Measurements from ENCODE around the gene UQCC3.

UQCC3 gene

GRCh38 chr11:62632492-62632891, 39.0 kb upstream of the UQCC3 start:
- TF ChIP-seq EZH2phosphoT487 (IDR thresholded peaks at IDR 0.05; ENCODE audit: low read length) = no peak
- TF ChIP-seq, protein P1, sequence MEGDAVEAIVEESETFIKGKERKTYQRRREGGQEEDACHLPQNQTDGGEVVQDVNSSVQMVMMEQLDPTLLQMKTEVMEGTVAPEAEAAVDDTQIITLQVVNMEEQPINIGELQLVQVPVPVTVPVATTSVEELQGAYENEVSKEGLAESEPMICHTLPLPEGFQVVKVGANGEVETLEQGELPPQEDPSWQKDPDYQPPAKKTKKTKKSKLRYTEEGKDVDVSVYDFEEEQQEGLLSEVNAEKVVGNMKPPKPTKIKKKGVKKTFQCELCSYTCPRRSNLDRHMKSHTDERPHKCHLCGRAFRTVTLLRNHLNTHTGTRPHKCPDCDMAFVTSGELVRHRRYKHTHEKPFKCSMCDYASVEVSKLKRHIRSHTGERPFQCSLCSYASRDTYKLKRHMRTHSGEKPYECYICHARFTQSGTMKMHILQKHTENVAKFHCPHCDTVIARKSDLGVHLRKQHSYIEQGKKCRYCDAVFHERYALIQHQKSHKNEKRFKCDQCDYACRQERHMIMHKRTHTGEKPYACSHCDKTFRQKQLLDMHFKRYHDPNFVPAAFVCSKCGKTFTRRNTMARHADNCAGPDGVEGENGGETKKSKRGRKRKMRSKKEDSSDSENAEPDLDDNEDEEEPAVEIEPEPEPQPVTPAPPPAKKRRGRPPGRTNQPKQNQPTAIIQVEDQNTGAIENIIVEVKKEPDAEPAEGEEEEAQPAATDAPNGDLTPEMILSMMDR (IDR thresholded peaks at IDR 0.05; ENCODE audit: low read length) = no peak
- no peak for TF ChIP-seq EZH2 (optimal IDR thresholded peaks at IDR 0.05; ENCODE audit: low read depth, low read length)

GRCh38 chr11:62644220-62644619, 27.3 kb upstream of the UQCC3 start:
- Histone ChIP-seq H3K4me1 (ENCODE audit: low read length) (peaks cover 9% of the 10 kb centered on the region), H3K36me3 (replicated peaks; ENCODE audit: insufficient read depth, low read length) (0 out of 2 replicates have a peak, but pooled peaks cover 8% of the 10 kb centered on the region), H3K9me2 (replicated peaks; ENCODE audit: insufficient read depth, low read length) (no peaks in the 10 kb centered on the region), H3K9me3 (replicated peaks; ENCODE audit: insufficient read depth, low read length) (no peaks in the 10 kb centered on the region), H3K9ac (ENCODE audit: low read length) (no peak overlapping the region), H4K20me1 (ENCODE audit: insufficient read depth, low read length) (no peaks in the 10 kb centered on the region), H3K4me2 (ENCODE audit: low read depth, low read length) (no peak overlapping the region), H3K27me3 (replicated peaks; ENCODE audit: insufficient read depth, low read length) (no peaks in the 10 kb centered on the region), H3K27ac (ENCODE audit: low read length) (no peak overlapping the region), H3K79me2 (ENCODE audit: low read length) (peaks cover 68% of the 10 kb centered on the region), H2AFZ (ENCODE audit: low read length) (no peak overlapping the region), H3F3A (ENCODE audit: insufficient read depth, low read length) (peaks cover 5% of the 10 kb centered on the region; the same call in 1 of the 2 replicates), H3K4me3 (ENCODE audit: low read length) (no peak overlapping the region)
- TF ChIP-seq, protein P1 (IDR thresholded peaks at IDR 0.05; ENCODE audit: low read length) = no peak
- TF ChIP-seq EZH2 (optimal IDR thresholded peaks at IDR 0.05; ENCODE audit: low read depth, low read length) = no peak
- TF ChIP-seq EZH2phosphoT487 (IDR thresholded peaks at IDR 0.05; ENCODE audit: low read length) = no peak
- no peak for DNase-seq

More at GRCh38 chr11:62632492-62632891, 39.0 kb upstream of the UQCC3 start:
- Histone ChIP-seq H3K9ac (ENCODE audit: low read length) (no peak overlapping the region), H3K27me3 (replicated peaks; ENCODE audit: insufficient read depth, low read length) (no peaks in the 10 kb centered on the region), H3F3A (ENCODE audit: insufficient read depth, low read length) (no peaks in the 10 kb centered on the region; the same call in 1 of the 2 replicates), H3K4me3 (ENCODE audit: low read length) (no peak overlapping the region), H3K4me1 (ENCODE audit: low read length) (no peaks in the 10 kb centered on the region), H3K9me3 (replicated peaks; ENCODE audit: insufficient read depth, low read length) (no peaks in the 10 kb centered on the region), H3K36me3 (replicated peaks; ENCODE audit: insufficient read depth, low read length) (peaks cover 21% of the 10 kb centered on the region), H2AFZ (ENCODE audit: low read length) (no peak overlapping the region), H3K4me2 (ENCODE audit: low read depth, low read length) (no peak overlapping the region), H3K79me2 (ENCODE audit: low read length) (peaks cover 32% of the 10 kb centered on the region), H4K20me1 (ENCODE audit: insufficient read depth, low read length) (no peaks in the 10 kb centered on the region), H3K9me2 (replicated peaks; ENCODE audit: insufficient read depth, low read length) (no peaks in the 10 kb centered on the region), H3K27ac (ENCODE audit: low read length) (no peak overlapping the region)
- DNase-seq = no peak

DNA sequence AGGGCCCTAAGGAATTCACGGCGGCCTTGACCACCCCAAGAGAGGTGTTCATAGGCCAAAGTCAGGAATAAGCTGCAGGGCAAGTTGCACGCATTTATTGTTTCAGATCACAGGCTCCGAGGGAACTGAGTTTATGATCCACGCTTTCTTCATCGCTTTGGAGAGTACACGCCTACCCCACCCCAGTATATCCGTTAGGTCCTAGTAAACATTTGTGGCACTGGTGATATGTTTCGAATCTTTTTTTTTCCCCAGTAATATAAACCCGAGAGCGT, 25.9 kb upstream of the UQCC3 start:
- H4K20me1 ChIP-seq (ENCODE audit: insufficient read depth, low read length) = no peaks in the 10 kb centered on the region
- H3F3A ChIP-seq (ENCODE audit: insufficient read depth, low read length) = peaks cover 5% of the 10 kb centered on the region; the same call in 1 of the 2 replicates
- no peak for DNase-seq
- H3K9me2 ChIP-seq (replicated peaks; ENCODE audit: insufficient read depth, low read length) = no peaks in the 10 kb centered on the region
- TF ChIP-seq, protein P1 (IDR thresholded peaks at IDR 0.05; ENCODE audit: low read length) = no peak
- TF ChIP-seq EZH2phosphoT487 (IDR thresholded peaks at IDR 0.05; ENCODE audit: low read length) = no peak
- TF ChIP-seq EZH2 (optimal IDR thresholded peaks at IDR 0.05; ENCODE audit: low read depth, low read length) = no peak
- peaks cover 66% of the 10 kb centered on the region for H3K79me2 ChIP-seq (ENCODE audit: low read length)
- H3K27ac ChIP-seq (ENCODE audit: low read length) = peak overlapping the region; percentile 61; the same call in 1 of the 2 replicates
- peaks cover 9% of the 10 kb centered on the region for H3K4me1 ChIP-seq (ENCODE audit: low read length)
- H2AFZ ChIP-seq (ENCODE audit: low read length) = no peak overlapping the region
- H3K9me3 ChIP-seq (replicated peaks; ENCODE audit: insufficient read depth, low read length) = no peaks in the 10 kb centered on the region
- H3K36me3 ChIP-seq (replicated peaks; ENCODE audit: insufficient read depth, low read length) = 0 out of 2 replicates have a peak, but pooled peaks cover 8% of the 10 kb centered on the region
- peak overlapping the region; percentile 95 for H3K9ac ChIP-seq (ENCODE audit: low read length)
- no peaks in the 10 kb centered on the region for H3K27me3 ChIP-seq (replicated peaks; ENCODE audit: insufficient read depth, low read length)
- H3K4me3 ChIP-seq (ENCODE audit: low read length) = peak overlapping the region; percentile 89
- peak overlapping the region; percentile 89 for H3K4me2 ChIP-seq (ENCODE audit: low read depth, low read length)
